Activated CD4-positive, alpha-beta T cell treated with anti-CD3 and anti-CD28 coated beads, Interleukin-2, amount 10 ng/mL, durations not matched to agents 7 days and 5 days (primary cell): ENCODE data around the gene CHCHD3. TPM values are rescaled to one million over a fixed set of nuclear protein-coding genes. Genes with fewer than 3 reads are reported as not detected.
"Not testable (repeated sequence)": the region's sequence is repeated elsewhere in the genome, so short reads cannot be mapped to it uniquely, and the experiment has no call there.

Experiments used
- CTCF ChIA-PET: fragments of 350-600 bp; sonication (Branson Sonifier 250); formaldehyde crosslinking; loops from one replicate; lab custom pipeline; 2021; ENCODE audit warnings: antibody characterized with exemption; lab: Charles Lee
- POLR2A ChIA-PET: fragments of 350-600 bp; sonication (Branson Sonifier 250); formaldehyde crosslinking; loops from one replicate; lab custom pipeline; 2021; ENCODE audit warnings: antibody characterized with exemption; lab: Charles Lee
- DNase-seq: peaks from one replicate; pipeline ENCODE4 v3.0.0-alpha.2; 2020
- H3K27ac Mint-ChIP-seq: one replicate; pipeline ENCODE4 v1.8.0; 2021; ENCODE audit warnings: mild to moderate bottlenecking, moderate library complexity, mixed read lengths
- H3K27me3 Mint-ChIP-seq: one replicate; pipeline ENCODE4 v1.8.0; 2021; ENCODE audit warnings: mixed read lengths
- H3K36me3 Mint-ChIP-seq: one replicate; pipeline ENCODE4 v1.8.0; 2021; ENCODE audit warnings: low read depth, mixed read lengths
- H3K4me1 Mint-ChIP-seq: one replicate; pipeline ENCODE4 v1.8.0; 2021; ENCODE audit warnings: mixed read lengths
- H3K4me3 Mint-ChIP-seq: one replicate; pipeline ENCODE4 v1.8.0; 2021; ENCODE audit warnings: mild to moderate bottlenecking, moderate library complexity, mixed read lengths
- H3K9me3 Mint-ChIP-seq: one replicate; pipeline ENCODE4 v1.8.0; 2021; ENCODE audit warnings: mixed read lengths
- total RNA-seq, 2 experiments: library from RNA; stranded (reverse); gene quantifications; one replicate each; pipeline ENCODE4 v1.2.3, GENCODE V29; 2021

Gene CHCHD3
- total RNA-seq, 2 experiments from 2014 or later, result 47.4 to 49.2 TPM

DNA sequence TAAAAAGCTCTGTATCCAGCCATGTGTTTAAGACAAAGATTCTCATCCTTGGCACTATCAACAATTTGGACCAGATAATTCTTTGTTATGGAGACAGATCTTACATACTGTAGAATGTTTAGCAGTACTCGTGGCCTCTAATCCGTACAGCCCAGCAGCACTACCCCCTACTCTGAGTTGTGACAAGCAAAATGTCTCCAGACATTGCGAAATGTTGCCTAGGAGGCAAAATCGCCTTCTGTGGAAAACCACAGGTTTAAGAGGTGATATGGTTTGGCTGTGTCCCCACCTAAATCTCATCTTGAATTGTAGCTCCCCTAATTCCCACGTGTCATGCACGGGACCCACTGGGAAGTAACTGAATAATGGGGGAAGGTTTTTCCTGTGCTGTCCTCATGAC is 186.7 kb downstream of the CHCHD3 start:
- peaks cover 9% of the 10 kb centered on the region for H3K36me3 Mint-ChIP-seq
- CTCF ChIA-PET, result no interaction called here
- H3K27ac Mint-ChIP-seq, result no peak overlapping the region
- no peaks in the 10 kb centered on the region for H3K27me3 Mint-ChIP-seq
- H3K4me3 Mint-ChIP-seq, result no peak overlapping the region
- H3K4me1 Mint-ChIP-seq, result no peaks in the 10 kb centered on the region
- DNase-seq, result no peak
- peaks cover 7% of the 10 kb centered on the region for H3K9me3 Mint-ChIP-seq
- POLR2A ChIA-PET, result no interaction called here

DNA sequence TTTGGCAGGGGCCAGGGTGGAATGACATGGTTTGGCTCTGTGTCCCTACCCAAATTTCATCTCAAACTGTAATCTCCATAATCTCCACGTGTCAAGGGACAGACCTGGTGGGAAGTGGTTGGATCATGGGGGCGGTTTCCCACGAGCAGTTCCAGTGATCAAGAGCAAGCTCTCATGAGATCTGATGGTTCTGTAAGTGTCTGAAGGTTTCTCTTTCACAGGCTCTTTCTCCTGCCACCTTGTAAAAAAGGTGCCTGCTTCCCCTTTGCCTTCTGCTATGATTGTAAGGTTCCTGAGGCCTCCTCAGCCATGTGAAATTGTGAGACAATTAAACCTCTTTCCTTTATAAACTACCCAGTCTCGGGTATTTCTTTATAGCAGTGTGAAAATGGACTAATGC is 188.3 kb downstream of the CHCHD3 start:
- POLR2A ChIA-PET, result no interaction called here
- H3K4me3 Mint-ChIP-seq, result no peak overlapping the region

GRCh38 chr7:132892744-132893143 is 189.1 kb downstream of the CHCHD3 start:
- H3K9me3 Mint-ChIP-seq, POLR2A ChIA-PET, DNase-seq, H3K27ac Mint-ChIP-seq, H3K4me3 Mint-ChIP-seq, H3K4me1 Mint-ChIP-seq, H3K36me3 Mint-ChIP-seq, CTCF ChIA-PET, H3K27me3 Mint-ChIP-seq: not testable (repeated sequence)

More for the DNA sequence above, 188.3 kb downstream of the CHCHD3 start:
- Mint-ChIP-seq H3K9me3 (peaks cover 7% of the 10 kb centered on the region), H3K27ac (no peak overlapping the region), H3K4me1 (no peaks in the 10 kb centered on the region), H3K27me3 (no peaks in the 10 kb centered on the region), H3K36me3 (peaks cover 9% of the 10 kb centered on the region)
- no peak for DNase-seq
- CTCF ChIA-PET, result no interaction called here

DNA sequence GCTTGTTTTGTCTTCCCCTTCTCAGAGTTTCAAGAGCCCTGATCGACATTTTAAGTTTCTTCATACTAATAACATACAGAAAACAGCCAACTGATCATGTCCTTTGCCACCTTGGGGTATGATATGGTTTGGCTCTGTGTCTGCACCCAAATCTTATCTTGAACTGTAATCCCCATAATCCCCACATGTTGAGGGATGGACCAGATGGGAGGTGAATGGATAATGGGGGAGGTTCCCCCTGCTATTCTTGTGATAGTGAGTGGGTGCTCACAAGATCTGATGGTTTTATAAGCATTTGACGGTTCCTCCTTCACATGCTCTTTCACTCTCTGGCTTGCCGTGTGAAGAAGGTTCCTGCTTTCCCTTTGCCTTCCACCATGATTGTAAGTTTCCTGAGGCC is 190.3 kb downstream of the CHCHD3 start:
- CTCF ChIA-PET, result no interaction called here
- H3K27me3 Mint-ChIP-seq, result no peaks in the 10 kb centered on the region
- H3K27ac Mint-ChIP-seq, result no peak overlapping the region
- H3K4me1 Mint-ChIP-seq, result no peaks in the 10 kb centered on the region
- POLR2A ChIA-PET, result no interaction called here
- no peak for DNase-seq
- peaks cover 7% of the 10 kb centered on the region for H3K36me3 Mint-ChIP-seq
- no peak overlapping the region for H3K4me3 Mint-ChIP-seq
- peaks cover 7% of the 10 kb centered on the region for H3K9me3 Mint-ChIP-seq

GRCh38 chr7:132882714-132883428 is 199.0 kb downstream of the CHCHD3 start:
- Mint-ChIP-seq H3K9me3 (no peaks in the 10 kb centered on the region), H3K36me3 (peaks cover 14% of the 10 kb centered on the region), H3K27me3 (no peaks in the 10 kb centered on the region), H3K4me3 (peak overlapping the region; percentile 15), H3K4me1 (peaks cover 27% of the 10 kb centered on the region), H3K27ac (peak overlapping the region; percentile 78)
- ChIA-PET POLR2A (no interaction called here), CTCF (interaction anchor here (1.5 kb wide), 1 partner anchor 13 kb away, joined by 4 read pairs; no protein-coding TSS in a partner anchor)
- peak; percentile 60 for DNase-seq

GRCh38 chr7:132881317-132881716 is 200.6 kb downstream of the CHCHD3 start:
- no peak for DNase-seq
- POLR2A ChIA-PET, result no interaction called here
- Mint-ChIP-seq H3K4me1 (peaks cover 27% of the 10 kb centered on the region), H3K9me3 (no peaks in the 10 kb centered on the region), H3K27ac (no peak overlapping the region), H3K27me3 (no peaks in the 10 kb centered on the region), H3K4me3 (no peak overlapping the region), H3K36me3 (peaks cover 14% of the 10 kb centered on the region)
- CTCF ChIA-PET, result interaction anchor here (1.4 kb wide), 1 partner anchor 16 kb away, joined by 3 read pairs; no protein-coding TSS in a partner anchor

- Mint-ChIP-seq H3K36me3 (peaks cover 13% of the 10 kb centered on the region), H3K27ac (no peak overlapping the region)
- CTCF ChIA-PET, result no interaction called here
Measured at GRCh38 chr7:132879579-132879978, 202.3 kb downstream of the CHCHD3 start.

DNA sequence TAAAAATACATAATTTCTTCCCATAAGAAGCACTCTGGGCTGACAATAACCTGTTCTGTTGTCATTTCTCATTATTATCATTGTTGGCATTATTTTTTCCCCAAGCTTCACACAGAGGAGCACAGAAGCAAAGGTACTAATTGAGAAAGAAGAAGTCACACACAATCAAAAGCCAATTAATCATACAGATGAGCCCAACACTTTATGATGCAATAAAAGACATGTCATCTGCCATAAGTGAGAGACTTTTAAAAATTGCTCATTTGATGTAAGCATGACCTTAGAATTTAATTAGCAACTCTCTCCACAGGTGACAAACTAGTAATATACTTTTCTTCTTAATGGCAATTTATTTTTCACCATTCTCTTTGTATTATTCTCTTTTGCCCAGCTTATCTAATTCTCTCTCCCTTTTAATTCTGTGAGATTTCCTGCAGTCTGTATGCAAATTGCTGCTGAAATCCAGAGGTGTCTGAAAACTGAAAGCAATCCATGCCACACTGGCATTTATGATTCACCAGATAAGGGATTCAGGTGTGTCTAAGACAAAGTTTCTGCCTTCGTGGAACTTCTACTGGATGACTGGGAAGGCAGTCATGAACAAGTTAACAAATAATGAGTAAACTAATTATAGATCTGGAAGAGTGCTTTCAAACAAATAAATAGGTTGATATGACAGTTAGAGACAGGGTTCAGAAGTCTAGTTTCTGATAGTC is 203.5 kb downstream of the CHCHD3 start:
- CTCF ChIA-PET, result no interaction called here

More at GRCh38 chr7:132879579-132879978, 202.3 kb downstream of the CHCHD3 start:
- DNase-seq, result no peak
- POLR2A ChIA-PET, result no interaction called here
- Mint-ChIP-seq H3K9me3 (no peaks in the 10 kb centered on the region), H3K4me1 (peaks cover 27% of the 10 kb centered on the region), H3K27me3 (no peaks in the 10 kb centered on the region), H3K4me3 (no peak overlapping the region)

GRCh38 chr7:132877573-132877972 is 204.3 kb downstream of the CHCHD3 start:
- Mint-ChIP-seq H3K9me3 (no peaks in the 10 kb centered on the region), H3K27ac (no peak overlapping the region), H3K4me3 (no peak overlapping the region), H3K4me1 (peaks cover 10% of the 10 kb centered on the region), H3K27me3 (no peaks in the 10 kb centered on the region), H3K36me3 (peaks cover 5% of the 10 kb centered on the region)
- DNase-seq, result no peak
- CTCF ChIA-PET, result no interaction called here
- POLR2A ChIA-PET, result no interaction called here

More for the DNA sequence above, 203.5 kb downstream of the CHCHD3 start:
- Mint-ChIP-seq H3K36me3 (peaks cover 5% of the 10 kb centered on the region), H3K27me3 (no peaks in the 10 kb centered on the region), H3K9me3 (no peaks in the 10 kb centered on the region), H3K27ac (no peak overlapping the region), H3K4me3 (no peak overlapping the region), H3K4me1 (peaks cover 17% of the 10 kb centered on the region)
- no peak for DNase-seq
- POLR2A ChIA-PET, result no interaction called here

DNA sequence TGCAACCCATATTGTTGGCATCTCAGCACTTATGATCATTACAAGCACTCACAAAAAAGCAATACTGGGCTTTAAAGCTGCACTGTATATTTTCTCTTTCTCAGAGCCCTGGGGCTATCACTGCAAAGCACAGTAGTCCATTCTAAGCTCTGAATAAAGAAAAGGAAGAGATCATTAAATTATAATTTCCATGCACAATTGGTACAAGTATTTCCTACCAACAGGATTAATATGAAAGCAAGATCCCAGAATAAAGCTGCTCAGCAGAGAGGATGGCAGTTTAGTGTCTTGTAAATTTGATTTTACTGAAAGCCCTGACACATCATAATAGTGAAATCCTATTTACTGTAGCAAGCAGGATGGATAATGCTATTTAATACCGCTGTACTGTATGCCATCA is 205.3 kb downstream of the CHCHD3 start:
- no peaks in the 10 kb centered on the region for H3K9me3 Mint-ChIP-seq
- H3K27ac Mint-ChIP-seq, result no peak overlapping the region
- peaks cover 5% of the 10 kb centered on the region for H3K36me3 Mint-ChIP-seq
- H3K27me3 Mint-ChIP-seq, result no peaks in the 10 kb centered on the region
- ChIA-PET CTCF (no interaction called here), POLR2A (no interaction called here)
- H3K4me1 Mint-ChIP-seq, result peaks cover 4% of the 10 kb centered on the region
- H3K4me3 Mint-ChIP-seq, result no peak overlapping the region
- no peak for DNase-seq

- ChIA-PET CTCF (no interaction called here), POLR2A (no interaction called here)
- DNase-seq, result no peak
- no peaks in the 10 kb centered on the region for H3K4me1 Mint-ChIP-seq
- H3K27ac Mint-ChIP-seq, result no peak overlapping the region
- no peak overlapping the region for H3K4me3 Mint-ChIP-seq
- peaks cover 2% of the 10 kb centered on the region for H3K36me3 Mint-ChIP-seq
- H3K27me3 Mint-ChIP-seq, result no peaks in the 10 kb centered on the region
- no peaks in the 10 kb centered on the region for H3K9me3 Mint-ChIP-seq
Measured at GRCh38 chr7:132872034-132872433, 209.9 kb downstream of the CHCHD3 start.

- POLR2A ChIA-PET, result no interaction called here
- Mint-ChIP-seq H3K4me3 (no peak overlapping the region), H3K27ac (no peak overlapping the region)
Measured at GRCh38 chr7:132871419-132871818, 210.5 kb downstream of the CHCHD3 start.

GRCh38 chr7:132869166-132869861 is 212.6 kb downstream of the CHCHD3 start:
- H3K4me3 Mint-ChIP-seq, result no peak overlapping the region
- no peaks in the 10 kb centered on the region for H3K36me3 Mint-ChIP-seq
- no peak overlapping the region for H3K27ac Mint-ChIP-seq
- no peaks in the 10 kb centered on the region for H3K27me3 Mint-ChIP-seq
- ChIA-PET CTCF (interaction anchor here (0.6 to 1.2 kb wide), 3 partner anchors 13 to 481 kb away, joined by 3 to 4 read pairs (median 3); no protein-coding TSS in a partner anchor), POLR2A (no interaction called here)
- H3K4me1 Mint-ChIP-seq, result no peaks in the 10 kb centered on the region
- DNase-seq, result no peak
- peaks cover 2% of the 10 kb centered on the region for H3K9me3 Mint-ChIP-seq

More at GRCh38 chr7:132871419-132871818, 210.5 kb downstream of the CHCHD3 start:
- Mint-ChIP-seq H3K36me3 (peaks cover 2% of the 10 kb centered on the region), H3K9me3 (no peaks in the 10 kb centered on the region), H3K27me3 (no peaks in the 10 kb centered on the region), H3K4me1 (no peaks in the 10 kb centered on the region)
- CTCF ChIA-PET, result no interaction called here
- no peak for DNase-seq
